Measurements from ENCODE around the gene INSL3.

INSL3 gene, protein sequence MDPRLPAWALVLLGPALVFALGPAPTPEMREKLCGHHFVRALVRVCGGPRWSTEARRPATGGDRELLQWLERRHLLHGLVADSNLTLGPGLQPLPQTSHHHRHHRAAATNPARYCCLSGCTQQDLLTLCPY

DNA sequence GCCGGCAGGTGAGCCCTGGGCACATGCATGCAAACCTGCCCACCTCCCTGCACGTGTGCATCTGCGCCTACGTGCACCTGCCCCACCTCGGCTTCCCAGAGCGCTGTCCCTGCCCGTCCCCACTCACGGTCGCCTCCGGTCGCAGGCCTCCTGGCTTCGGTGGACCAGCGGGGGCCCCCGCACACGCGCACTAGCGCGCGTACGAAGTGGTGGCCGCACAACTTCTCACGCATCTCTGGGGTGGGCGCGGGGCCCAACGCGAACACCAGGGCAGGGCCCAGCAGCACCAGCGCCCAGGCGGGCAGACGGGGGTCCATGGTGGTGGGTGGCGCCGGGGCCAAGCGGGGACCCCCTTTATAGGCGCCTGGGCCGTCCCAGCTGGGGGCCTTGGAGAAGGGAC is at the start of gene INSL3:
TSS of gene INSL3 (minus strand) at position 330 of the 400 bp plus-strand sequence. CDS start at position 317, 13 bp downstream.
- FAIRE-seq, result no peak

DNA sequence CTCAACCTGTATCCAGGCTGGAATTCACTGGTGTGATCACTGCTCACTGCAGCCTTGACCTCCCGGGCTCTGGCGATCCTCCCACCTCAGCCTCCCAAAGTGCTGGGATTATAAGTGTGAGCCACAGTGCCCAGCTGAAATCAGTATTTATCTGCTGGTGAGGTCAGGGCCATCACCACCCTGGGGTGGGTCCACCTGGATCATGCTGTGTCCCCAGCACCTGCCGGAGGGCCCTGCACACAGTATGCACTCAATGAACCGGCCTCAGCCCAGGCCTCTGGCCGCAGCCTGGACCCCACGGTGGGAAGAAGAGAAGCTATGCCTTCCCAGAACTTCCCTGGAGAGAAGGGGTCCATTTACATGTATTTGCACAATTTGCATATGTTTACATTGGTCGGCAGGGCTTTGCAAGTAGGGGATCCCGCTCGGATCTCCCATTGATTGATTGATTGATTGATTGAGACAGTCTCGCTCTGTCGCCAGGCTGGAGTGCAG is 47.8 kb upstream of the INSL3 start:
- FAIRE-seq, result no peak

DNA sequence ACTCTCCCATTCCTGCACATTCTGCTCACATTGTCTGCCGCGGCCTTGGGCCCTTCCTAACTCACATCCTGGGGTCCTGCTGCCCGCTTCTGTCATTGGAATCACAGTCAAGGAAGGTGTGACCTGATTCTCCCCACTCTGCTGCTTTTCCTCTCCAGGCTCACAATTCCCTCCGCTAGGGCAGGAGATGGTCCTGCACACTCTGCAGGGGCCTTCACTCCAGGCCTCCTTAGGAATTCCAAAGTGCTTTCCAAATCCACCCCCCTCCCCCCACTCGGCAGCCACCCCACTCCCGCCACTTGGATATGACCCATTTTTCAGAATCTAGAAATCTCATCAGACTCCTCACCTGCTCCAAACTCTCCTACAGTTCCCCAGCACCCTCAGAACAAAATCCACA is 47.4 kb upstream of the INSL3 start:
- FAIRE-seq, result no peak

GRCh38 chr19:17866964-17867486 is 45.7 kb upstream of the INSL3 start:
- FAIRE-seq, result no peak

DNA sequence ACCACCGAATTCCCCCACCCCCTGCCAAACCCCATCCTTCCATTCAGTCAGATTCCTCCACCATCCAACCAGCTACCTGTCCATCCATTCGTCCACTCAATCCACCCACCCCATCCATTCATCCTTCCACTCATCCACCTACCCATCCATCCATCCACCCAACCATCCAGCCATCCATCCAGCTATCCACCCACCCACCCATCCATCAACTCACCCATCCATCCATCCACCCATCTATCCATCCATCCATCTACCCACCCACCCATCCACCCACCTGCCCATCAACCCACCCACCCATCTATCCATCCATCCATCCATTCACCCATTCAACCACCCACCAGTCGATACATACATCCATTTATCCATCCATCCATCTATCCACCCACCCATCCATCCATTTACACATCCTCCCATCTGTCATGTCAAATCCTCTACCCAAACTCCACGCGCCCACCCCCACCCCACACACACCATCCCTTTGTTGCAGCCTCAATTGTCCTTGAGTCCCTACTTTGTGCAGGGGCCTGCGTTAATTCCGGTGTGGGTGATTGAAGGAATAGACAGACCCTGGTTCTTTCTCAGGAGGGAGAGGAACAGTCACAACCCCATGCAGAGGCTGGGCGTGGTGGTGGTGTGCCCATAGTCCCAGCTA is 45.1 kb upstream of the INSL3 start:
- no peak for FAIRE-seq

- no peak for FAIRE-seq
Measured at GRCh38 chr19:17865364-17866311, 44.3 kb upstream of the INSL3 start.

DNA sequence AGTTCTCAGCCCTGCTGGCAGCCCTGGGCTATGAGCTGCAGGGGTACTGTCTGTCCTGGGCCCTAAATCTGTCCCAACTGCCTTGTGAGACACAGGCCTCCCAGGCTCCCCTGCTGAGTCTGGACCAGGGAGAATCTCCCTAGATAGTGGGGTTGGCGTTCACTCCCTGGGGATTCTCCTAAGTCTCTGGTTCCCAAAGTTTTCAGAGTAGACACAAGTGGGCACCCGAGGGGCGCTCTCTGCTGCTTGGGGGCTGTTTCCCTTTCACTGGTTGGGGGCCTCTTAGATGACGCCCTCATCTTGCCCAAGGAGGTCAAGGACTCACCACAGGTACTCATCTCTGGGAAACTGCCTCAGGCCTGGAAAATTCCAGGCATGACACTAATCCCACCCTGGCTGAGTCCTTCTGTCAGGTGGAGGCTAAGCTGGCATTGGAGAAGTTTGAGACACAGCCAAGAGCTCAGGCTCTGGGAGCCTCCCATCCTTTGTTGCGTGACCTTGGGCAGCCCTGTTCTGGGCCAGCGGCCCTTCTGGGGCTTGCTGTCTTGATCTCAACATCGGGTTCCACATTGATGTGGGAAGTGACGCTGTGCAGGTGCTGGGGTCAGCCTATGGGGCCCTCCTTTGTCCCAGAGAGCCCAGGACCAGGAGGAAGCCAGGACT is 42.3 kb upstream of the INSL3 start:
- FAIRE-seq, result no peak

- no peak for FAIRE-seq
Measured at GRCh38 chr19:17862711-17863519, 41.6 kb upstream of the INSL3 start.

DNA sequence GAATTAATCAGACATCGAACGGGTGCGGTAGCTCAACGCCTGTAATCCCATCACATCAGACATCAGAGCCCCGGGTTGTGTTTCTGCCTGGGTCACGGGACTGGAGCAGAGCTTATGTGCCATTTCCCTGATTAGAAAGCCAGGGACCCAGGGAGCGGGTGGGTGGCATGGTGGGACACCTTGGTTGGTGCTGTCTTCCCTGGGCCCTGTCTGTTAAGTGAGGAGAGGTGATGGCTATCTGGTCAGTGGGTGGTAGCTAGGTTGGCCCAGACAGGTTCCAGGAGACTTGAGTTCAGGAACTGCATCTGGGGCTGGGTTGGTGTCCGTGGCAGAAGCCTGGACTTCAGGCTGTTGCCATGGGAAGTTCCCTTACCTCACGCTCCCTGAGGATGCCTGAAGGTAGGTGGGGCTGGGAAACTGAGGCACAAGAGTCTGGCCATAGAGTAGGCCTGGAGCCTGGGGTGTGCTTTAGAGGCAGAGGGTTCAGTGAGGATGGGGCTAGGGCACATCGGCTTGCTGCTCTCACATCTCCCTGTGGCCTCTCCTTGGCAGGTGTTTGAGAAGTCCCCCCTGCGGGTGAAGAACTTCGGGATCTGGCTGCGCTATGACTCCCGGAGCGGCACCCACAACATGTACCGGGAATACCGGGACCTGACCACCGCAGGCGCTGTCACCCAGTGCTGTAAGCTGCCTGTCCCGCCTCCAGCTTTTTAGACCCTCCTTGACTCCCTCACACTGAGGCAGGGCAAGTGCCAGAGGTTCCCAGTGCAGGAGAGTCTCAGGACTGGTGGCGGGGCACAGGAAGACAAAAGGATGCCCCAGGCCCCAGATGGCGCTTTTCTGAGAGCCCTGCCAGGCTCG is 40.5 kb upstream of the INSL3 start:
- FAIRE-seq, result no peak

DNA sequence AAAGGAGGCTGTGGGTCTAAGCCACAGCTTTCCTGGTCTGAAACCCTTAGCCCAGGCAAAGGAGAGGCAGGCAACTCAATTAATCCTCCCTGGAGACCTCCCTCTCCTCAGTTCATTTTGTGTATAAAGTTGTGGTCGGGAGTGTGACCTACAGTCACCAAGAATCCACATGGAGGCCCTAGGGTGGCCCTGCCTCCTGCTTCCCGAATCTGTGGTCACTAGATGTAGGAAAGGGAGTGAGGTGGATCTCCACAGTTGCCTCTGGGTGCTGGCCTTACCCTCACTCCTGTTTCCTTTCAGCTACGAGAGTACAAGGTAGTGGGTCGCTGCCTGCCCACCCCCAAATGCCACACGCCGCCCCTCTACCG is 39.7 kb upstream of the INSL3 start:
- no peak for FAIRE-seq

- FAIRE-seq, result no peak
Measured at GRCh38 chr19:17860331-17860992, 39.1 kb upstream of the INSL3 start.

DNA sequence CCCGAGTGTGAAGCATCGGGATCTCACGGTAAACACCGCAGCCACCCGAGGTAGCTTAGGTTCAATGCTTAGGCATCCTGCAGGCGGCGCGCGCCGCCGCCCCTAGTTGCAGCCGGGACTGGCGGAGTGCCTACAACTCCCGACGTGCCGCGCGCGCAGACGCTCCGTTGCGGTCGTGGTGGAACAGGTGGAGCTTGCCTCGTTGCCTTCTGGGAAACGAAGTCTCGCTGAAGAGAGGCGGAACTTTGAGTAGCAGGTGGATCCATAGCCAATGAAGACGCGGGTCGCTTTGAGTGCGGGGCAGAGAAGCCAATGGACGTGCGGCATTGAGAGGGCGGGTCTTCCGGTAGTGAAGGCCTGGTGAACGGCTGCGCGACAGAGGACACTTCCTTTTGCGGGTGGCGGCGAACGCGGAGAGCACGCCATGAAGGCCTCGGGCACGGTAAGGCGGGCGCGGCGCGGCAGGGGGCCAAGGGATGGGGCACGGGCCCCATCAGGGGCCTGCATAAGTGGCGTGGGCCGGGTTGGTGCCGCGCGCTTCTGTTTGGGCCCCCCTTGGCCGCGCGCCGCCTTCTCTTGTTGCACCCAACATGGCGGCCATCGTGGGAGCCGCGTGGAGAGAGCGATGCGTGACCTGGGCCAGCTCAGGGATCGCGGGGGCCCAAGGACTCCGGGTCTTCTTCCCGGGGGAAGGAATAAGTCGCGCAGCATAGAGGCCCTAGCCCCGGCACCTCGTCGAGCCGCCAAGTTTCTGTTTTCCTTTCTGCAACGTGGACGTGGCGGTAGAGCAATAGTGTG is 38.4 kb upstream of the INSL3 start, which contains the start of gene RPL18A:
TSS of gene RPL18A (plus strand) at position 378 of the 798 bp plus-strand sequence. CDS start at position 425, 47 bp downstream.
- FAIRE-seq, result peak; percentile 98

DNA sequence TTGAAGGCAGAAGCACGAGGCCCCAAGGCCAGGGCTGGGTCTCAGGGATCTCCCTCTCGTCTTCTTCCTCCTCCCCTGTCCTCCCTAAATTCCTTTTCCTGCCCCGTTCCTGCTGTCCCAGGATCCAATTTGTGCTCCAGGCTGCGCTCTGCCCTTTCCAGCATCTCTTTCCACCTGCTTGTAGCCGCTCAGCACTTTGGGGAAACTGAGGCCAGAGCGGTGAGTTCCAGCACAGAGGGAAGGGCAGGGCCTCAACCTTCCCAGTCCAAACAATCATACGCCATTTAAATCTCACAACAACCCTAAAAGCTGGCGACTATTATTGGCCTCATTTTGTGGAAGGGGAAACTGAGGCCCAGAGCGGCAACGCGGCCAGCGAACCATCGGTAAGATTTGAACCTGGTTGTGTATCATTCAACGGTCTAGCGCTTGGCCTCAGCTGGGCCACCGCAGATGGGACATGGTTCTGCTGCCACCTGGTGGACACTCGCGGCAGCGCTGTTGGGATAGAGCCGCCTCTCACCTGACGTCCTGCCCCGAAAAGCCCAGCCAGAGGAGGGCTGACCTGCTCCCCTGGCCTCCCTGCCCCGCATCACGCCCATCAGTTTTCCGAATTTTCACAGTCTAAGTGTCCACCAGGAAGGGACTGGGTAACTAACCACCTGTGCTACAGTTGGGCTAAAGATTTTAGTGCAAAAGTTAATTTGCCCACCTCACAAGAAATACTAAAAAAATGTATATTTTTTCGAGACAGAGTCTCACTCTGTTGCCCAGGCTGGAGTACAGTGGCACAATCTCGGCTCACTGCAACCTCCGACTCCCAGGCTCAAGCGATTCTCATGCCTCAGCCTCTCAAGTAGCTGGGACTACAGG is 34.2 kb upstream of the INSL3 start:
- FAIRE-seq, result no peak

- FAIRE-seq, result no peak
Measured at GRCh38 chr19:17854061-17854460, 32.7 kb upstream of the INSL3 start.

DNA sequence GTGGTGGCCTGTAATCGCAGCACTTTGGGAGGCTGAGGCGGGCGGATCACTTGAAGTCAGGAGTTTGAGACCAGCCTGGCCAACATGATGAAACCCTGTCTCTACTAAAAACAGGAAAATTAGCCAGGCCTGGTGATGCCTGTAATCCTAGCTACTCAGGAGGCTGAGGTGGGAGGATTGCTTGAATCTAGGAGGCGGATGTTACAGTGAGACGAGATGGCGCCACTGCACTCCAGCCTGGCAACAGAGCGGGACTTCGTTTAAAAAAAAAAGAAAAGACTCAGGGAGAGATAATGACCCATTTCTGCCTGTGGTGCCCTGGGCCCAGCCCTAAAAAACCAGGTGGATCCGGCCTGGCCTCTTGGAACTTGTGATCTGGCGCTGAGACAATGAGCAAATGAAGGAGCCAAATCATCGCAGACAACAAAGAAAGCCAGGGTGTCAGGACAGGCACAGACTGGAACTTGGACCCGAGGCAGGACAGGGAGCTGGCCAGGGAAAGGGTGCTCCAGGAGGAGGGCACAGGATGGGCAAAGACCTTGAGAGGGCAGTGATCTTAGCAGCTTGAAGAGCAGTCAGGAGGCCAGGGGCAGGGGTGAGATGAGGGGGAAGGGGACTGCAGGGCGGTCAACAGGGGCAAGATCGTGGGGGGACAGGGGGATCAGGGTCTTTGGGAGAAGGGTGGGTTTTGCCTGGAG is 27.4 kb upstream of the INSL3 start:
- FAIRE-seq, result no peak

- FAIRE-seq, result no peak
Measured at GRCh38 chr19:17847538-17848366, 26.4 kb upstream of the INSL3 start, which contains the start of gene JAK3. JAK3 (minus strand) TSS chr19:17847982; CDS start chr19:17844417, 3,565 bp downstream.

GRCh38 chr19:17846146-17846545 is 24.8 kb upstream of the INSL3 start:
- no peak for FAIRE-seq
